Esophagus mucosa (tissue), 1 donor: ENCODE results near the gene LIN7C. TPM values are rescaled to one million over a fixed set of nuclear protein-coding genes. Genes with fewer than 3 reads are reported as not detected.

Experiments used
- ATAC-seq: fragments of 200-7000 bp; cut with Tn5 transposase; one replicate; pipeline ENCODE4 v1.9.1; 2020
- total RNA-seq: library from RNA; stranded (reverse); gene quantifications from one replicate; pipeline ENCODE4 v1.2.4, GENCODE V29; 2023
- donor health status: DM: yes; HTN: yes; CAD: no.

Gene LIN7C
- total RNA-seq, 1 donor from 2014 or later = 25.7 TPM

DNA sequence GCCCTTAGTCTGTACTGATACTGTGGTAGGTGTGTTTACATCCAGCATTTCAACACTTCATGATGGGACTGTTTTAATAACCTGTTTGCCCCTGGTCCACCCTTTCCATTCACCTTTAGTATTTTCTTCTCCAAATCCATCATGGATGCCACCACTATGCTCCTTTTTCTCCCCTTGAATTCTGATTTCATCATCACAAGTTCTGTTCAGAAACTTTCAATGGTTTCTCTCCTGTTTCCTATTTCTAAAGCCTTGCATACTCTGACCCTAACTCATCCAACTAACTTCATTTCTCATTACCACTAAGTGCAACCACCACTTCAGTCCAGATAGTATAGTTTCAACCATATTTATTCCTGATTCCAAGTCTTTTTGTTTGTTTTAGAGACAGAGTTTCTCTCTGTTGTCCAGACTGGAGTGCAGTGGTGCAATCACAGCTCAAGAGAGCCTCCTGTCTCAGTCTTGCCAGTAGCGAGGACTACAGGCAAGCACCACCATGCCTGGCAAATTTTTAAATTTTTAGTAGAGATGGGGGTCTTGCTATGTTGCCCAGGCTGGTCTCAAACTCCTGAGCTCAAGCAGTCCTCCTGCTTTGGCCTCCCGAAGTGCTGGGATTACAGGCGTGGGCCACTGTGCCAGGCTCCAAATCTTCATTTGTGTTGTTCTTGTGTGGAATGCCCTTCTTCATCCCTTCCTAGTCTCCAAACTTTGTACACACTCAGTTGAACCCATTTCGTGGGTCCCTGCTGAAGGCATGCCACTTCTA is 1.2 kb upstream of the LIN7C start:
- ATAC-seq = no peak

- no peak for ATAC-seq
Observed at GRCh38 chr11:27505781-27506180, 788 bp downstream of the LIN7C start.

DNA sequence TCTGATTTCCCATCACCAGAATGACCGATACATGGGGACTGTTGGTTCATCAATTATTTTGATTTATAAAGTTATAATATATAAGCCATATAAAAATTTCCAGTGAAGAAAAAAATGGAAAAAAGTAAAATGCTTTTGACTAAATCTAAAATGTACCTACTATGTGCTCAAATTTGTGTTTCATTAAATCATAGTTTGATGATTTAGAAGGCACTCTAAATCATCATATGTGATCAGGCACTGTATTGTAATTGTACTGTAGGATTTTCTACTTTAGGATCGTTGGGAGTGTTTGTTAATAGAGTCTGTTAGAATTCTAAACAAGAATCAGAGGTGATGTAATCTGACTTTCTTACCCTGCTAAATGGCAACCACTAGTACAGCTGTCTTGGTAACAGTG is 2.4 kb downstream of the LIN7C start:
- no peak for ATAC-seq

GRCh38 chr11:27501100-27501499 is 5.5 kb downstream of the LIN7C start:
- no peak for ATAC-seq

DNA sequence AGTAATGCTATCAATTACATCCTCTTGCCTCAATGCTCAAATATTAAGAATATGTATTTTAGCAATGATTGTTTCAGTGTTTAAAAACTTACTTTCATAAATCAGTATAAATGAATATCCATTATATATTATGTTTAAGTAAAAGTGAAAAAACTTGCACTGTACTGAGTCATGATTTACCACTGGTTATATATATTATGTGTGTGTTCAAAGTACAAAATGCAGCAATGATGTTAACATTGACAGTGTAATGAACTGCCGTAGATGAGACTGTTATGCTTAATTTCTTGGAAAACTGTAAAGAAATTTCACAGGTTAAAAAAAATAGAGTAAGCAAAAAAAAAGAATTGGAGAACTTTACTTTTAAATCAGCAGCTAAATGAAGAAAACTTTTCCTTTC is 8.7 kb downstream of the LIN7C start:
- no peak for ATAC-seq

GRCh38 chr11:27497284-27497866 is 9.2 kb downstream of the LIN7C start:
- no peak for ATAC-seq

DNA sequence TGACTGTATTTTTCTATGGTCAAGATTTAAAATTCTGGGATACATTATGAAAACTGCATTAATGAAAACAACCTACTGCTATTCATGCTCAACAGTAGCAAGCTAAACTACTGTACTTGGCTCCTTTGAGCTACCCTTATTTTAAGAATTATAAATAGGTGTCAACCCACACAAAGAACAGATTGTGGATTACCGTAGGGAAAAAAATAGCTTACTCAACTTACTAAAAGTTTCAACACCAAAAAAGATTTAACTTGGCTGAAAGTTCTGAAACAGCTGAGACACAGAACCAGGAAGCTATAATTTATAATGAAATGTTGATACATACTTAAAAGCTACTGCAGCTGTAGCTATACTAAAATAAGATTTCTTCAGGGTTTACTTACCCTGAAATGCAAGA is 10.1 kb downstream of the LIN7C start:
- no peak for ATAC-seq

DNA sequence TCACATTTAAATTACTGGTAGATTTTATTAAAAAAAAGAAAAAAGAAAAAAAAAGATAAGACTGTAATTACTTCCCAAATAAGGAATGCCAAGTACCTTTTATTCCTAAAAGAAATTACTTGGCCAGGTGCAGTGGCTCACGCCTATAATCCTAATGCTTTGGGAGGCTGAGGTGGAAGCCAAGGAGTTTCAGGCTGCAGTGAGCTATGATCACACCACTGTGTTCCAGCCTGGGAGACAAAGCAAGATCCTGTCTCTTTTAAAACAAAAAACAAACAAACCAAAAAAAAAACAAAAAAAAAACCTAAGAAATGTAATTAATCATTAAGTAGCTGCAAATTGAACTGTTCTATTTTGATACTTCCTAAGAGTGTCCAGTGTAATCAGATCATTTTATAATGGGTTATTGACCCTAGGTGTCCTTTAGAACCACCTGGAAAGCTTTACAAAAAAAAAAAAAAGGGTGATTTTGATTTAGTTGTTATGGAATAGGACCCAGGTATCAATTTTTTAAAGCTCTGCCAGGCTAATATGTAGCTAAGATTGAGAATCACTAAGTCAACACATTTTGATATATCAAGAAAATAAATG is 10.8 kb downstream of the LIN7C start:
- ATAC-seq = no peak

- no peak for ATAC-seq
Observed at GRCh38 chr11:27489092-27489491, 17.5 kb downstream of the LIN7C start.

DNA sequence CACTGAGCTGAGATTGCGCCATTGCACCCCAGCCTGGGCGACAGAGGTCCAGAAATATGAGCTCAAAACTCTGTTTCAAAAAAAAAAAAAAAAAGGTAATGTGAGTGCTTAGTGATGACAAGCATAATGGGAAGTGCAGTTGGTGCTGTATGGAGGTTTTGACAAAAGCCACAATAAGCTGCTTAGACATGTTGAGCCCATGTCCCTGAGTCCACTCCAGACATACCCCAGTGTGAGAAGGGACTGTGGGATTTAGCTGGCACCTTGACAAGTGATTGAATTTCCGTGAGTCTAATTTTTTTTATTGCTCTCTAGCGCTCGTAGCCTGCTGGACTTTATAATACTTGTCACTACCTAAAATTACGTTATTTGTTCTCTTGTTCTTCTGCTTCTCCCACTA is 18.9 kb downstream of the LIN7C start:
- no peak for ATAC-seq

- peak; percentile 53 for ATAC-seq
Observed at GRCh38 chr11:27485930-27486773, 20.4 kb downstream of the LIN7C start.

GRCh38 chr11:27482793-27483192 is 23.8 kb downstream of the LIN7C start:
- ATAC-seq = no peak

DNA sequence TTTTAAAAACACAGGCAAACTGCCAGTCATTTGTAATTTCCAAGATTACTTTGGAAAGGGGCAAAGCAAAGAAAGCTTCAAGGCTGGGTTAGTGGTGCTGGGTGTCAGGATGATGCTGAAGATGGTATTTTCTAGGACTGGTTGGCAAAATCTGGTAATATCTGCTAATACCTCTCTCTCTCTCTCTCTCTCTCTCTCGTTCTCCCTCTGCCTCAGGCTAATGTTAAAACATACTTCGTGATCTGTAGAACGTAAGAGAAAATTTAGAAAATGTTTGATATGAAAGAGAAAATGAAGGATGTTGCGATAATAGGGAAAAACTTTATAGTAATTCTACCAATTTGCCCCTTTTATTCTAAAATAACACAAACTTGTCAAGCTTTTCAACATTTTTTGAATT is 24.6 kb downstream of the LIN7C start:
- no peak for ATAC-seq

GRCh38 chr11:27477831-27478230 is 28.7 kb downstream of the LIN7C start:
- ATAC-seq = no peak

GRCh38 chr11:27477243-27477642 is 29.3 kb downstream of the LIN7C start:
- no peak for ATAC-seq

- no peak for ATAC-seq
Observed at GRCh38 chr11:27475622-27476021, 30.9 kb downstream of the LIN7C start.

DNA sequence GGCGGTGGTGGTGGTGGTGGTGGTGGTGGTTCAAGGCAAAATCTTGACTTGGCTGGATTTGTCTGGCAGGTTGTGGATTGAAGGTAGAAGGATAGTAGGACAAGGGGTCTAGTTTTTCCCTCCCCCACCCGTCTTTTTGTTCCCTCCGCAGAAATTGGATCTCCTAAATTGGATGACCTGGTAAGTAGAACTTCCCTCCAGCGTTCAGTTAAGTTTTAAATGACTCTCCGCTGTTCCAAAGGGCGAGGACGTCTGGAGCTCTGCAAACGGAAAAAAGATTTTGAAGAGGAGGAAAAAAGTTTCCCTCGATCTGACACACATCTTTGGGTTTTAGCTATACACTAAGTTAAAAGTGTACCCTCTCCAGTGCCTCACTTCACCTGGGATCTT is 33.6 kb downstream of the LIN7C start:
- no peak for ATAC-seq

DNA sequence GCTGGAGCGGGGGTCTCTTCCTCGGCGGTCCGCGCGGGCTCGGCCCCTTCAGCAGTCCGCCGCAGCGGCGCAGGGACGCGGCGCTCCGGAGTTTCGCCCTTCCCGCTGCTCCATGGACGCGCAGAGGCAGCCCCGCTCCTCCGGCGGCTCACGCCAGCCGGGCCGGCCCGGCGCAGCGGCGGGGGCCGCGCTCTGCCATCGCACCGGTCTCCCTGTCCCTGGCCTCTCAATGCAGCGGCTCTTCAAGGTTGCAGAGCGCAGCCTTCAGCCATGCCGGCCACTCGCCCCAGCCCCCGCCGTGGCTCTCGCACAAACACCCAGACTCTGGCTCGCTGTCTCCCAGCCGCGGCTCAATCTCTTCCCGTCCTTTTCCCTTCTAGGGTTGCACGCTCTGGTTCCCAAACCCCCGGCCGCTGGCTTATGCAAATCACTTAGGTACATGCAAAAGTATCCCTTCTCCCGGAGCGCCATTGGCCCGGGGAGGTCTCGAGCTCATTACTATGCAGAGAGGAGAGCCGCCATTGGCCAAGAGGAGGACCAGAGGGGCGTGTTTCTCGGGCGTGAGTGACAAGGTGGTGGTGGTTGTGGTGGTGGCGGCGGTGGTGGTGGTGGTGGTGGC is 34.1 kb downstream of the LIN7C start, which contains the start of gene LGR4:
TSS of gene LGR4 (minus strand) at position 393 of the 619 bp plus-strand sequence. CDS start 488 bp downstream, outside the sequence.
- peak; percentile 90 for ATAC-seq

DNA sequence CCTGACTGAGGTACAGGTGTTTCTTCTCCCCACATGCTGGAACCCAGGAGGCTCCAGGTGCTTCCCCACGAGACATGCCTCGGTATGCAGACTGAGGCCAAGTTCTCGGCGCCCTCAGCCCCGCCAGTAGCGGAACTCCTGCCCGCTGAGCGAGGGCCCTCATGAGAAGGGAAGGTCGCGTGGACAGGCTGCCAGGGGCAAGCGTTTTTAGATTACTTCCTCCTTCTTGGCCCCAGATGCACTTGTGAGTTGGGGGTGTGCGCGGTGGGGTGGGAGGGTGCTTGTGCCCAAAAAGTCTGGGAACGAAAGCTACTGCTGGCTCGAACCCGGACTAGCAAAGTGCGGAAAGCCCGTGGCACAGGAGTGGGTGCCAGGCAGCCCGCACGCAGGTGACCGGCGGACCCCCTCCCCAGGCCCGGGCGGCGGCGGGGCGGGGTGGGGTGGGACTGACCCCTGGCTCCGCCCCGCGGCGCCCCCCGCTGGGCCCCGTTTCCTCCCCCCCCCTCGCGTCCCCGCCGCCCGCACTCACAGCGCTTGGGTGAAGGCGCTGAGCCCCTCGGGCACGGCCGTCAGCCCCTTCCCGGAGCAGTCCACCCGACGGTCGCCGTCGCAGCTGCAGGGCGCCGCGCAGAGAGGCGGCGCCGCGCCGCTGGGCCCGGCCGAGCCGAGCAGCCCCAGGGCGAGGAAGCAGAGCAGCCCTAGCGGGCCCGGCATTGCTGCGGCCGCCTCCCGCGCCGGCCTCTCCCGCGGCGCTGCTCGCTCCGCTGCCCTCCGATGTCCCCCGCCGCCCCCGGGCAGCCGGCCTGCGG is 34.8 kb downstream of the LIN7C start:
- ATAC-seq = peak; percentile 43

DNA sequence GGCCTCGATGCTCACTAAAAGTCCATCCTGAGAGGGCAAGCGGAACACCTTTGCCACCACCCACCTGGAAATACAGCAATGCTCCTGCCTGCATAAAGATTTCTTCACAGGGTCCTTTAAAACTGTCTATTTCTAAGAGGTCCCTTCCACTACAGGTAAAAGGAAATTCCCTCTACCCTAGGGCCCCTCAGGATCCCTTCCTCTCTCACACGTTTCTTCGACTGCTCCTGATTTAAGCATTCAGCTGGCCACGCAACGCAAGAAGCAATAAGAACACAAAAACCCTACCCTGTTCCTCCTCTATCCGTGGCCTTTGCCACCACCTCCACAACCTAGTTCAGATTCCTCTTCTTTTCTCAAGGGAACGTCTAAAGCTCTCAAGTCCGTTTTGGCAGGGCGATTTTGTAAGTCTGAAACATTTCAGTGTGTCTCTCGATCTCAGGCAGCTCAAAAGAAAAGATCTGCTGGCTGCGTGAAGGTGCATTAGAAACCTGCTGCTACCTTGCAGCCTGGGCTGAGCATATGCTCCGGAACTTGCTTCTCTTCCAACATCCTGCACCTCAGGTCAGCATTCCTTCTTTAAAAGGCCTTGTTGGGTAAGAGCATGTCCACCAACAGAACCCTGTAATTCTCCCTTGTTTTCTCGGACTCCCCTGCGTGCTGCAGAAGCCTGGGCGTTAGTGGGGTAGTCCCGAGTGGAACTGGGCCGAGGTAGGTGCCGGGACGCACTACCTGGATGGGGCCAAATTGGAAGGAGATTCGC is 35.6 kb downstream of the LIN7C start:
- no peak for ATAC-seq

GRCh38 chr11:27470166-27470565 is 36.4 kb downstream of the LIN7C start:
- ATAC-seq = no peak
